Activated B cell treated with CpG ODN at 0.5 μM for 24 hours (primary cell): Measurements from ENCODE around the gene NDFIP1. TPM values are rescaled to one million over a fixed set of nuclear protein-coding genes. Genes with fewer than 3 reads are reported as not detected.

Source experiments
- ATAC-seq: fragments of 200-7000 bp; cut with Tn5 transposase; one replicate; pipeline ENCODE4 v1.10.0; 2021; ENCODE audit warnings: low read depth, mild to moderate bottlenecking, moderate library complexity
- CTCF ChIA-PET: fragments of 350-600 bp; sonication (Branson Sonifier 250); formaldehyde crosslinking; loops from one replicate; lab custom pipeline; 2021; ENCODE audit warnings: antibody characterized with exemption; lab: Charles Lee
- POLR2A ChIA-PET: fragments of 350-600 bp; sonication (Branson Sonifier 250); formaldehyde crosslinking; loops from one replicate; lab custom pipeline; 2021; ENCODE audit warnings: antibody characterized with exemption; lab: Charles Lee
- DNase-seq: peaks from one replicate; pipeline ENCODE4 v3.0.0; 2022
- H3K27ac Mint-ChIP-seq: one replicate; pipeline ENCODE4 v1.8.0; 2020; ENCODE audit warnings: mixed read lengths
- H3K27me3 Mint-ChIP-seq: one replicate; pipeline ENCODE4 v1.8.0; 2021; ENCODE audit warnings: mixed read lengths
- H3K36me3 Mint-ChIP-seq: one replicate; pipeline ENCODE4 v1.8.0; 2021; ENCODE audit warnings: low read depth, mixed read lengths
- H3K4me1 Mint-ChIP-seq: one replicate; pipeline ENCODE4 v1.8.0; 2021; ENCODE audit warnings: mixed read lengths
- H3K4me3 Mint-ChIP-seq: one replicate; pipeline ENCODE4 v1.8.0; 2020; ENCODE audit warnings: mild to moderate bottlenecking, mixed read lengths
- H3K9me3 Mint-ChIP-seq: one replicate; pipeline ENCODE4 v1.8.0; 2020; ENCODE audit warnings: mixed read lengths
- intact Hi-C: fragments of 100-400 bp; cut with micrococcal nuclease; formaldehyde crosslinking; loops from one replicate; pipeline ENCODE4 v1.15.1; 2024
- total RNA-seq: library from RNA; stranded (reverse); gene quantifications from 2 replicates; pipeline ENCODE4 v1.2.3, GENCODE V29; 2022
- TF ChIP-seq, protein P1 (sequence below): fragments of 200-600 bp; IDR thresholded peaks from one replicate; pipeline ENCODE4 v1.8.0; 2022; ENCODE audit warnings: antibody characterized with exemption, mild to moderate bottlenecking

Gene NDFIP1
- total RNA-seq, 1 donor from 2014 or later = 24.2 TPM

GRCh38 chr5:142200387-142200786 is 91.8 kb downstream of the NDFIP1 start:
- H3K36me3 Mint-ChIP-seq = no peaks in the 10 kb centered on the region
- CTCF ChIA-PET = no interaction called here
- intact Hi-C loops = no loop called here
- no peaks in the 10 kb centered on the region for H3K4me1 Mint-ChIP-seq
- no peak overlapping the region for H3K27ac Mint-ChIP-seq
- no peaks in the 10 kb centered on the region for H3K9me3 Mint-ChIP-seq
- ATAC-seq (no peak), DNase-seq (no peak)
- no peak overlapping the region for H3K4me3 Mint-ChIP-seq
- TF ChIP-seq, protein P1, sequence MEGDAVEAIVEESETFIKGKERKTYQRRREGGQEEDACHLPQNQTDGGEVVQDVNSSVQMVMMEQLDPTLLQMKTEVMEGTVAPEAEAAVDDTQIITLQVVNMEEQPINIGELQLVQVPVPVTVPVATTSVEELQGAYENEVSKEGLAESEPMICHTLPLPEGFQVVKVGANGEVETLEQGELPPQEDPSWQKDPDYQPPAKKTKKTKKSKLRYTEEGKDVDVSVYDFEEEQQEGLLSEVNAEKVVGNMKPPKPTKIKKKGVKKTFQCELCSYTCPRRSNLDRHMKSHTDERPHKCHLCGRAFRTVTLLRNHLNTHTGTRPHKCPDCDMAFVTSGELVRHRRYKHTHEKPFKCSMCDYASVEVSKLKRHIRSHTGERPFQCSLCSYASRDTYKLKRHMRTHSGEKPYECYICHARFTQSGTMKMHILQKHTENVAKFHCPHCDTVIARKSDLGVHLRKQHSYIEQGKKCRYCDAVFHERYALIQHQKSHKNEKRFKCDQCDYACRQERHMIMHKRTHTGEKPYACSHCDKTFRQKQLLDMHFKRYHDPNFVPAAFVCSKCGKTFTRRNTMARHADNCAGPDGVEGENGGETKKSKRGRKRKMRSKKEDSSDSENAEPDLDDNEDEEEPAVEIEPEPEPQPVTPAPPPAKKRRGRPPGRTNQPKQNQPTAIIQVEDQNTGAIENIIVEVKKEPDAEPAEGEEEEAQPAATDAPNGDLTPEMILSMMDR = no peak
- H3K27me3 Mint-ChIP-seq = peaks cover 4% of the 10 kb centered on the region
- POLR2A ChIA-PET = no interaction called here

DNA sequence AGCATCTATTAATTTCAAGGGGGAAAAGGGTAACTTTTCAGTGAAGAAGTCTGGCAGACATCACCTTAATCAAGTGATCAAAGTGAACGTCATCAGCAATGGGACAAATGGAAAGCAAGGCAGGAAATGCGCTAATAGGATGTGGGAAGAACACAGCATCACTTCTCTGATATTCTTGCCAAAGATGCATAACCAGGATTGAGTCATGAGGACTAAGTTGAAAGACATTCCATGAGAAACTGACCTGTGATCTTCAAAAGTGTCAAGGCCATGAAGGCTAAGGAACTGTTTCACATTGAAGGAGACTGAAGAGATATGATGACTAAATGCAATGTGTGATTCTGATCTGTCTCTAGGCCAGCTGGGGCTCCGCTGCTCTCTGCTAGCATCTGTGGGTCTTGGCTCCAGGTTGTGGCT is 92.9 kb downstream of the NDFIP1 start:
- ChIA-PET POLR2A (no interaction called here), CTCF (no interaction called here)
- Mint-ChIP-seq H3K4me3 (no peak overlapping the region), H3K36me3 (no peaks in the 10 kb centered on the region), H3K27ac (no peak overlapping the region), H3K27me3 (peaks cover 4% of the 10 kb centered on the region), H3K9me3 (no peaks in the 10 kb centered on the region), H3K4me1 (no peaks in the 10 kb centered on the region)
- ATAC-seq = no peak
- intact Hi-C loops = no loop called here
- TF ChIP-seq, protein P1 = no peak
- DNase-seq = no peak

DNA sequence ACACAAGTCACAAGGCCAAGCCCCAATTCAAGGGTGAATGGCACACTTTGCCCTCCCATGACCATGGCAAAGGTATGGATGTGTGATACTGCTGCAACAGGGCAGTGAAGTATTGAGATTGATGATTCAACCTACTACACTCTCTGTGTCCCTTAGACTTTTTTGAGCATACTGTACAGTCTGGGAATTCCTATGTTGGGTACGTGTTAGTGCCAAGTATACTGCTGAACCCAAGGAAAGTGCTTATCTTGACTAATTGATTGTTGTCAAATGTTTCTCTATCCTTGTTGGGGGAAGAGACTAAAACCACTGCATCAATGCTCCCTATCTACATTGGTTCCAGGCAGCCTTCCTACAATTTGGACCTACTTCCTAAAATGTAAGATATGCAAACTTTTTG is 93.7 kb downstream of the NDFIP1 start:
- no peaks in the 10 kb centered on the region for H3K9me3 Mint-ChIP-seq
- TF ChIP-seq, protein P1 = no peak
- H3K27ac Mint-ChIP-seq = no peak overlapping the region
- ChIA-PET CTCF (no interaction called here), POLR2A (no interaction called here)
- H3K4me3 Mint-ChIP-seq = no peak overlapping the region
- DNase-seq (no peak), ATAC-seq (no peak)
- no peaks in the 10 kb centered on the region for H3K36me3 Mint-ChIP-seq
- intact Hi-C loops = no loop called here
- peaks cover 4% of the 10 kb centered on the region for H3K27me3 Mint-ChIP-seq
- H3K4me1 Mint-ChIP-seq = no peaks in the 10 kb centered on the region

Other genes starting within 250 kb of the NDFIP1 start
- not detected in 2 replicates for gene PCDH1, start 230.4 kb upstream of the NDFIP1 start, total RNA-seq
- 95.0 and 114 TPM in 2 replicates for gene DELE1, start 184.9 kb upstream of the NDFIP1 start, total RNA-seq
- not detected in 2 replicates for gene PCDH12, start 150.6 kb upstream of the NDFIP1 start, total RNA-seq
- gene RNF14, start 139.7 kb upstream of the NDFIP1 start, total RNA-seq = 30.0 and 30.4 TPM in 2 replicates
- 14.2 and 15.0 TPM in 2 replicates for gene GNPDA1, start 95.8 kb upstream of the NDFIP1 start, total RNA-seq
- not detected in 2 replicates for gene SPRY4, start 216.2 kb downstream of the NDFIP1 start, total RNA-seq